Ascending aorta (tissue), 2 donors: Measurements from ENCODE around the gene MAN1A2. TPM values are rescaled to one million over a fixed set of nuclear protein-coding genes. Genes with fewer than 3 reads are reported as not detected.
"Not testable (repeated sequence)": the region's sequence is repeated elsewhere in the genome, so short reads cannot be mapped to it uniquely, and the experiment has no call there.

ENCODE experiments used
- DNase-seq, 2 donors: peaks; one replicate each; pipeline ENCODE4 v3.0.0-alpha.2; 2019; ENCODE audit warnings: low spot score in 2 of 2
- H3K27ac ChIP-seq, 2 donors: fragments of 200-600 bp; sonication (generic); one replicate each; pipeline ENCODE4 v1.5.1; 2016 to 2017; ENCODE audit warnings: mild to moderate bottlenecking in 1 of 2
- H3K27me3 ChIP-seq: fragments of 200-600 bp; sonication (generic); one replicate; pipeline ENCODE4 v1.5.1; 2017
- H3K36me3 ChIP-seq, 2 donors: fragments of 200-600 bp; sonication (generic); one replicate each; pipeline ENCODE4 v1.5.1; 2016
- H3K4me1 ChIP-seq, 2 donors: fragments of 200-600 bp; sonication (generic); one replicate each; pipeline ENCODE4 v1.5.1; 2016 to 2017; ENCODE audit warnings: mild to moderate bottlenecking in 1 of 2
- H3K4me3 ChIP-seq, 2 donors: fragments of 200-600 bp; sonication (generic); one replicate each; pipeline ENCODE4 v1.5.1; 2016 to 2017; ENCODE audit warnings: mild to moderate bottlenecking in 1 of 2
- H3K9me3 ChIP-seq, 2 donors: fragments of 200-600 bp; sonication (generic); one replicate each; pipeline ENCODE4 v1.5.1; 2016
- CTCF ChIP-seq, 3 experiments: fragments of 200-600 bp in 2 of 3; fragments of 450-650 bp in 1 of 3; sonication (generic) in 2 of 3; IDR thresholded peaks; one replicate each; pipeline ENCODE4 v1.5.1; 2016 to 2019; ENCODE audit warnings: antibody characterized with exemption in 3 of 3, mild to moderate bottlenecking in 1 of 3, moderate library complexity in 1 of 3
- intact Hi-C: fragments of 100-400 bp; cut with DNase I; formaldehyde crosslinking; loops from one replicate; pipeline ENCODE4 v1.15.1; 2023
- total RNA-seq: library from RNA; depleted of rRNA; stranded (reverse); fragments of >200 nt; gene quantifications from one replicate; pipeline ENCODE4 v1.1.0, GENCODE V29; 2016

MAN1A2 gene
- total RNA-seq, 1 donor from 2014 or later: 25.4 TPM

DNA sequence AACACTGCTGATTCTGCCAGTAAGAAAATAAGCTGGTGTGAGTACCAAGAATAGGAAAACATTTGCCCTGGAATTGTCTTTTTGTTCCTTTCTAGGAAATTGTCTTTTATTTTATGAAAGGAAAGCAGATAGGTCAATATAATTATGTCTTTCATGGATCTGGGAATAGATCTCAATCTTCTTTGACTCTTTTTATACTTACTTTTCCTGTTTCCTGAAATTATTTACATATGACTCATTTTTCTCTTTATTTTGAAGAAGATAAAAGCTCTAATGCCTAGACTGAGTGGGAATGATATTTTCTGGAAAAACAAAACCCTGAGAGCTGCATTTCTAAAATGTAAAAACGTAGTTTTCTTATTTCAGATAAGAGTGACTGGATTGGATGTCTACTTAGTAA lies 100.1 kb downstream of the MAN1A2 start:
- intact Hi-C loops: no loop called here
- no peaks in the 10 kb centered on the region for H3K4me1 ChIP-seq
- no peak for DNase-seq
- no peaks in the 10 kb centered on the region for H3K27me3 ChIP-seq
- no peaks in the 10 kb centered on the region for H3K36me3 ChIP-seq
- no peaks in the 10 kb centered on the region for H3K9me3 ChIP-seq
- no peak overlapping the region for H3K4me3 ChIP-seq
- TF ChIP-seq CTCF (IDR thresholded peaks at IDR 0.05): no peak
- H3K27ac ChIP-seq: no peak overlapping the region

DNA sequence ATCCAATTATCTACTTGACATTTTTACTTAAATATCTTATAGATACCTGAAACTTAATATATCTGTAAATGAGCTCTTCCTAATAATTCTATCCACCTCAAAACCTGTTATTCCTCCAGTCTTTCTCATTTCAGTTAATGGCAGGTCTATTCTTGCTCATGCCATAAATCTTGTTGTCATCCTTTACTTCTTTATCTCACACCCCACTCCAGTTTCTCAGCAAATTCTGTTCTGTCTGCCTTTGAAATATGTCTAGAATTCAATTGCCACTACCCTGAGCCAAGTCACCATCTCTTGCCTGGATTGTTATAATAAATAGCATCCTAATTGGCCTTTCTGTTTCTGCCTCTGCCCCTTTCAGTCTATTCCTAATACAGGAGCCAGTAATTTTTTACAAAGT lies 105.8 kb downstream of the MAN1A2 start:
- Histone ChIP-seq H3K4me3 (no peak overlapping the region), H3K36me3 (no peaks in the 10 kb centered on the region), H3K27me3 (no peaks in the 10 kb centered on the region), H3K27ac (no peak overlapping the region), H3K9me3 (peaks cover 0 to 5% of the 10 kb centered on the region in 2 donors), H3K4me1 (no peaks in the 10 kb centered on the region)
- no peak for DNase-seq
- intact Hi-C loops: no loop called here
- TF ChIP-seq CTCF (IDR thresholded peaks at IDR 0.05): no peak

DNA sequence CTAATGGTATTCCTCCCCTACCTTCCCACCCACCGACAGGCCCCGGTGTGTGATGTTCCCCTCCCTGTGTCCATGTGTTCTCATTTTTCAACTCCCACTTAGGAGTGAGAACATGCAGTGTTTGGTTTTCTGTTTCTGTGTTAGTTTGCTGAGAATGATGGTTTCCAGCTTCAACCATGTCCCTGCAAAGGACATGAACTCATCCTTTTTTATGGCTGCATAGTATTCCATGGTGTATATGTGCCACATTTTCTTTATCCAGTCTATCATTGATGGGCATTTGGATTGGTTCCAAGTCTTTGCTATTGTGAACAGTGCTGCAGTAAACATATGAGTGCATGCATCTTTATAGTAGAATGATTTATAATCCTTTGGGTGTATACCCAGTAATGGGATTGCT lies 108.2 kb downstream of the MAN1A2 start:
- H3K27ac ChIP-seq, H3K27me3 ChIP-seq, H3K9me3 ChIP-seq, H3K36me3 ChIP-seq, DNase-seq, intact Hi-C loops, H3K4me1 ChIP-seq, H3K4me3 ChIP-seq: not testable (repeated sequence)

GRCh38 chr1:117479086-117479485 lies 111.8 kb downstream of the MAN1A2 start:
- Histone ChIP-seq H3K4me3 (no peak overlapping the region), H3K4me1 (no peaks in the 10 kb centered on the region), H3K9me3 (peaks cover 0 to 5% of the 10 kb centered on the region in 2 donors), H3K36me3 (peaks cover 0 to 7% of the 10 kb centered on the region in 2 donors), H3K27me3 (no peaks in the 10 kb centered on the region), H3K27ac (no peak overlapping the region)
- DNase-seq: no peak
- TF ChIP-seq CTCF (IDR thresholded peaks at IDR 0.05): no peak
- intact Hi-C loops: no loop called here

- H3K9me3 ChIP-seq: peaks cover 0 to 4% of the 10 kb centered on the region in 2 donors
- TF ChIP-seq CTCF (IDR thresholded peaks at IDR 0.05): no peak
These were observed 114.2 kb downstream of the MAN1A2 start for GRCh38 chr1:117481410-117481809.

GRCh38 chr1:117493906-117494305 lies 126.7 kb downstream of the MAN1A2 start:
- Histone ChIP-seq H3K4me1 (no peaks in the 10 kb centered on the region), H3K27me3 (no peaks in the 10 kb centered on the region), H3K4me3 (no peak overlapping the region), H3K9me3 (no peaks in the 10 kb centered on the region), H3K27ac (no peak overlapping the region), H3K36me3 (peaks cover 2 to 3% of the 10 kb centered on the region in 2 donors)
- intact Hi-C loops: no loop called here
- TF ChIP-seq CTCF (IDR thresholded peaks at IDR 0.05): no peak
- no peak for DNase-seq

More at GRCh38 chr1:117481410-117481809, 114.2 kb downstream of the MAN1A2 start:
- H3K4me3 ChIP-seq: no peak overlapping the region
- H3K4me1 ChIP-seq: no peaks in the 10 kb centered on the region
- intact Hi-C loops: no loop called here
- no peaks in the 10 kb centered on the region for H3K27me3 ChIP-seq
- H3K27ac ChIP-seq: no peak overlapping the region
- DNase-seq: no peak
- H3K36me3 ChIP-seq: peaks cover 0 to 7% of the 10 kb centered on the region in 2 donors
